SK-N-SH (cell line): ENCODE data around the gene ARID1A.

Source experiments
- NRF1 ChIP-seq: IDR thresholded peaks from 2 replicates; pipeline ENCODE4 v1.6.1; 2012; ENCODE audit warnings: low read depth, mild to moderate bottlenecking, low read length
- RFX5 ChIP-seq: IDR thresholded peaks from 2 replicates; pipeline ENCODE4 v1.6.1; 2012; ENCODE audit warnings: mild to moderate bottlenecking, improper control_type of control experiment, low read length
- TF ChIP-seq, protein P1 (sequence below): fragments of 200-600 bp; sonication (generic); IDR thresholded peaks from 2 replicates; pipeline ENCODE4 v1.6.1; 2017; ENCODE audit warnings: antibody characterized with exemption, mild to moderate bottlenecking, moderate library complexity
- TF ChIP-seq, protein P2 (sequence below): IDR thresholded peaks from 2 replicates; pipeline ENCODE4 v1.6.1; 2012; ENCODE audit warnings: mild to moderate bottlenecking, low read depth, low read length, moderate library complexity

DNA sequence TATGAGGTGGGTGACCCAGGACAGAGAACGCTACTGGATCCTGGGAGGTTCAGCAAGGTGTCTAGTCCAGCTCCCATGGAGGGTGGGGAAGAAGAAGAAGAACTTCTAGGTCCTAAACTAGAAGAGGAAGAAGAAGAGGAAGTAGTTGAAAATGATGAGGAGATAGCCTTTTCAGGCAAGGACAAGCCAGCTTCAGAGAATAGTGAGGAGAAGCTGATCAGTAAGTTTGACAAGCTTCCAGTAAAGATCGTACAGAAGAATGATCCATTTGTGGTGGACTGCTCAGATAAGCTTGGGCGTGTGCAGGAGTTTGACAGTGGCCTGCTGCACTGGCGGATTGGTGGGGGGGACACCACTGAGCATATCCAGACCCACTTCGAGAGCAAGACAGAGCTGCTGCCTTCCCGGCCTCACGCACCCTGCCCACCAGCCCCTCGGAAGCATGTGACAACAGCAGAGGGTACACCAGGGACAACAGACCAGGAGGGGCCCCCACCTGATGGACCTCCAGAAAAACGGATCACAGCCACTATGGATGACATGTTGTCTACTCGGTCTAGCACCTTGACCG lies 83.4 kb downstream of the ARID1A start:
- no peak for TF ChIP-seq RFX5
- TF ChIP-seq, protein P1, sequence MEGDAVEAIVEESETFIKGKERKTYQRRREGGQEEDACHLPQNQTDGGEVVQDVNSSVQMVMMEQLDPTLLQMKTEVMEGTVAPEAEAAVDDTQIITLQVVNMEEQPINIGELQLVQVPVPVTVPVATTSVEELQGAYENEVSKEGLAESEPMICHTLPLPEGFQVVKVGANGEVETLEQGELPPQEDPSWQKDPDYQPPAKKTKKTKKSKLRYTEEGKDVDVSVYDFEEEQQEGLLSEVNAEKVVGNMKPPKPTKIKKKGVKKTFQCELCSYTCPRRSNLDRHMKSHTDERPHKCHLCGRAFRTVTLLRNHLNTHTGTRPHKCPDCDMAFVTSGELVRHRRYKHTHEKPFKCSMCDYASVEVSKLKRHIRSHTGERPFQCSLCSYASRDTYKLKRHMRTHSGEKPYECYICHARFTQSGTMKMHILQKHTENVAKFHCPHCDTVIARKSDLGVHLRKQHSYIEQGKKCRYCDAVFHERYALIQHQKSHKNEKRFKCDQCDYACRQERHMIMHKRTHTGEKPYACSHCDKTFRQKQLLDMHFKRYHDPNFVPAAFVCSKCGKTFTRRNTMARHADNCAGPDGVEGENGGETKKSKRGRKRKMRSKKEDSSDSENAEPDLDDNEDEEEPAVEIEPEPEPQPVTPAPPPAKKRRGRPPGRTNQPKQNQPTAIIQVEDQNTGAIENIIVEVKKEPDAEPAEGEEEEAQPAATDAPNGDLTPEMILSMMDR, result no peak
- TF ChIP-seq, protein P2, sequence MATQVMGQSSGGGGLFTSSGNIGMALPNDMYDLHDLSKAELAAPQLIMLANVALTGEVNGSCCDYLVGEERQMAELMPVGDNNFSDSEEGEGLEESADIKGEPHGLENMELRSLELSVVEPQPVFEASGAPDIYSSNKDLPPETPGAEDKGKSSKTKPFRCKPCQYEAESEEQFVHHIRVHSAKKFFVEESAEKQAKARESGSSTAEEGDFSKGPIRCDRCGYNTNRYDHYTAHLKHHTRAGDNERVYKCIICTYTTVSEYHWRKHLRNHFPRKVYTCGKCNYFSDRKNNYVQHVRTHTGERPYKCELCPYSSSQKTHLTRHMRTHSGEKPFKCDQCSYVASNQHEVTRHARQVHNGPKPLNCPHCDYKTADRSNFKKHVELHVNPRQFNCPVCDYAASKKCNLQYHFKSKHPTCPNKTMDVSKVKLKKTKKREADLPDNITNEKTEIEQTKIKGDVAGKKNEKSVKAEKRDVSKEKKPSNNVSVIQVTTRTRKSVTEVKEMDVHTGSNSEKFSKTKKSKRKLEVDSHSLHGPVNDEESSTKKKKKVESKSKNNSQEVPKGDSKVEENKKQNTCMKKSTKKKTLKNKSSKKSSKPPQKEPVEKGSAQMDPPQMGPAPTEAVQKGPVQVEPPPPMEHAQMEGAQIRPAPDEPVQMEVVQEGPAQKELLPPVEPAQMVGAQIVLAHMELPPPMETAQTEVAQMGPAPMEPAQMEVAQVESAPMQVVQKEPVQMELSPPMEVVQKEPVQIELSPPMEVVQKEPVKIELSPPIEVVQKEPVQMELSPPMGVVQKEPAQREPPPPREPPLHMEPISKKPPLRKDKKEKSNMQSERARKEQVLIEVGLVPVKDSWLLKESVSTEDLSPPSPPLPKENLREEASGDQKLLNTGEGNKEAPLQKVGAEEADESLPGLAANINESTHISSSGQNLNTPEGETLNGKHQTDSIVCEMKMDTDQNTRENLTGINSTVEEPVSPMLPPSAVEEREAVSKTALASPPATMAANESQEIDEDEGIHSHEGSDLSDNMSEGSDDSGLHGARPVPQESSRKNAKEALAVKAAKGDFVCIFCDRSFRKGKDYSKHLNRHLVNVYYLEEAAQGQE, result no peak
- no peak for TF ChIP-seq NRF1
